HCT116 (cell line): ENCODE measurements around the gene CFAP97D2.

Experiments used
- CEBPB ChIP-seq: IDR thresholded peaks from 2 replicates; pipeline ENCODE4 v1.6.1; 2012; ENCODE audit warnings: low read depth
- CTCF ChIP-seq, 3 experiments: fragments of 200-600 bp in 1 of 3; sonication (generic) in 1 of 3; IDR thresholded peaks in 2 of 3; conservative IDR thresholded peaks in 1 of 3; 2 replicates each; pipeline ENCODE4 v1.5.1; 2012 to 2017; ENCODE audit warnings: low read depth in 2 of 3, low read length in 2 of 3, antibody characterized with exemption in 1 of 3, borderline replicate concordance in 1 of 3, control low read depth in 1 of 3, mild to moderate bottlenecking in 1 of 3, mixed read lengths in 1 of 3, mixed run types in 1 of 3, moderate library complexity in 1 of 3; ENCODE audit not compliant: insufficient read depth in 1 of 3
- POLR2A ChIP-seq: IDR thresholded peaks from 2 replicates; pipeline ENCODE4 v1.7.0; 2011; ENCODE audit warnings: borderline replicate concordance; ENCODE audit not compliant: insufficient read depth, insufficient read length; ENCODE audit errors: extremely low read depth
- POLR2AphosphoS5 ChIP-seq: IDR thresholded peaks from 2 replicates; pipeline ENCODE4 v1.6.1; 2011; ENCODE audit warnings: mild to moderate bottlenecking, low read depth, low read length, moderate library complexity
- RAD21 ChIP-seq: IDR thresholded peaks from 2 replicates; pipeline ENCODE4 v1.6.1; 2012; ENCODE audit warnings: low read depth, mild to moderate bottlenecking
- SIN3A ChIP-seq: IDR thresholded peaks from 2 replicates; pipeline ENCODE4 v1.6.1; 2012; ENCODE audit warnings: low read depth
- TF ChIP-seq, protein P1 (sequence below): IDR thresholded peaks from 2 replicates; pipeline ENCODE4 v1.6.1; 2012; ENCODE audit warnings: low read depth

GRCh38 chr13:114263578-114263977, 84.5 kb downstream of the CFAP97D2 start:
- TF ChIP-seq SIN3A: no peak
- no peak for TF ChIP-seq CTCF (IDR thresholded peaks at IDR 0.05 in 2 of 3, conservative IDR thresholded peaks at IDR 0.05 in 1 of 3; ENCODE audit: borderline replicate concordance in 1 of 3, insufficient read depth in 1 of 3, low read depth in 2 of 3, low read length in 2 of 3)
- TF ChIP-seq POLR2A: no peak
- TF ChIP-seq, protein P1, sequence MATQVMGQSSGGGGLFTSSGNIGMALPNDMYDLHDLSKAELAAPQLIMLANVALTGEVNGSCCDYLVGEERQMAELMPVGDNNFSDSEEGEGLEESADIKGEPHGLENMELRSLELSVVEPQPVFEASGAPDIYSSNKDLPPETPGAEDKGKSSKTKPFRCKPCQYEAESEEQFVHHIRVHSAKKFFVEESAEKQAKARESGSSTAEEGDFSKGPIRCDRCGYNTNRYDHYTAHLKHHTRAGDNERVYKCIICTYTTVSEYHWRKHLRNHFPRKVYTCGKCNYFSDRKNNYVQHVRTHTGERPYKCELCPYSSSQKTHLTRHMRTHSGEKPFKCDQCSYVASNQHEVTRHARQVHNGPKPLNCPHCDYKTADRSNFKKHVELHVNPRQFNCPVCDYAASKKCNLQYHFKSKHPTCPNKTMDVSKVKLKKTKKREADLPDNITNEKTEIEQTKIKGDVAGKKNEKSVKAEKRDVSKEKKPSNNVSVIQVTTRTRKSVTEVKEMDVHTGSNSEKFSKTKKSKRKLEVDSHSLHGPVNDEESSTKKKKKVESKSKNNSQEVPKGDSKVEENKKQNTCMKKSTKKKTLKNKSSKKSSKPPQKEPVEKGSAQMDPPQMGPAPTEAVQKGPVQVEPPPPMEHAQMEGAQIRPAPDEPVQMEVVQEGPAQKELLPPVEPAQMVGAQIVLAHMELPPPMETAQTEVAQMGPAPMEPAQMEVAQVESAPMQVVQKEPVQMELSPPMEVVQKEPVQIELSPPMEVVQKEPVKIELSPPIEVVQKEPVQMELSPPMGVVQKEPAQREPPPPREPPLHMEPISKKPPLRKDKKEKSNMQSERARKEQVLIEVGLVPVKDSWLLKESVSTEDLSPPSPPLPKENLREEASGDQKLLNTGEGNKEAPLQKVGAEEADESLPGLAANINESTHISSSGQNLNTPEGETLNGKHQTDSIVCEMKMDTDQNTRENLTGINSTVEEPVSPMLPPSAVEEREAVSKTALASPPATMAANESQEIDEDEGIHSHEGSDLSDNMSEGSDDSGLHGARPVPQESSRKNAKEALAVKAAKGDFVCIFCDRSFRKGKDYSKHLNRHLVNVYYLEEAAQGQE: no peak
- TF ChIP-seq POLR2AphosphoS5: no peak
- no peak for TF ChIP-seq CEBPB
- no peak for TF ChIP-seq RAD21
